Liver (tissue), 3 donors: ENCODE measurements around the gene CACNA1C.

Experiments
- CTCF ChIP-seq: fragments of 150-350 bp; IDR thresholded peaks from 2 replicates; pipeline ENCODE4 v1.5.1; 2017; ENCODE audit warnings: improper control_type of control experiment, low read depth, low read length; ENCODE audit not compliant: missing input control
- FOXA1 ChIP-seq: IDR thresholded peaks from 2 replicates; pipeline ENCODE4 v1.6.1; 2016; ENCODE audit warnings: antibody characterized with exemption
- HNF4G ChIP-seq: IDR thresholded peaks from 2 replicates; pipeline ENCODE4 v1.6.1; 2016; ENCODE audit warnings: antibody characterized with exemption
- NR2F2 ChIP-seq: IDR thresholded peaks from 2 replicates; pipeline ENCODE4 v1.6.1; 2016; ENCODE audit warnings: antibody characterized with exemption
- TF ChIP-seq, protein P1 (sequence below): IDR thresholded peaks from 2 replicates; pipeline ENCODE4 v1.6.1; 2016; ENCODE audit warnings: antibody characterized with exemption
- TF ChIP-seq, protein P2 (sequence below): IDR thresholded peaks from 2 replicates; pipeline ENCODE4 v1.6.1; 2016; ENCODE audit warnings: antibody characterized with exemption
- TF ChIP-seq, protein P3 (sequence below): IDR thresholded peaks from 2 replicates; pipeline ENCODE4 v1.6.1; 2016; ENCODE audit warnings: antibody characterized with exemption, mild to moderate bottlenecking
- donor health status: healthy.
- donor health status: healthy.

- TF ChIP-seq CTCF (no peak), FOXA1 (no peak), HNF4G (no peak), NR2F2 (no peak)
- TF ChIP-seq, protein P1, sequence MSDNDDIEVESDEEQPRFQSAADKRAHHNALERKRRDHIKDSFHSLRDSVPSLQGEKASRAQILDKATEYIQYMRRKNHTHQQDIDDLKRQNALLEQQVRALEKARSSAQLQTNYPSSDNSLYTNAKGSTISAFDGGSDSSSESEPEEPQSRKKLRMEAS: no peak
- TF ChIP-seq, protein P2, sequence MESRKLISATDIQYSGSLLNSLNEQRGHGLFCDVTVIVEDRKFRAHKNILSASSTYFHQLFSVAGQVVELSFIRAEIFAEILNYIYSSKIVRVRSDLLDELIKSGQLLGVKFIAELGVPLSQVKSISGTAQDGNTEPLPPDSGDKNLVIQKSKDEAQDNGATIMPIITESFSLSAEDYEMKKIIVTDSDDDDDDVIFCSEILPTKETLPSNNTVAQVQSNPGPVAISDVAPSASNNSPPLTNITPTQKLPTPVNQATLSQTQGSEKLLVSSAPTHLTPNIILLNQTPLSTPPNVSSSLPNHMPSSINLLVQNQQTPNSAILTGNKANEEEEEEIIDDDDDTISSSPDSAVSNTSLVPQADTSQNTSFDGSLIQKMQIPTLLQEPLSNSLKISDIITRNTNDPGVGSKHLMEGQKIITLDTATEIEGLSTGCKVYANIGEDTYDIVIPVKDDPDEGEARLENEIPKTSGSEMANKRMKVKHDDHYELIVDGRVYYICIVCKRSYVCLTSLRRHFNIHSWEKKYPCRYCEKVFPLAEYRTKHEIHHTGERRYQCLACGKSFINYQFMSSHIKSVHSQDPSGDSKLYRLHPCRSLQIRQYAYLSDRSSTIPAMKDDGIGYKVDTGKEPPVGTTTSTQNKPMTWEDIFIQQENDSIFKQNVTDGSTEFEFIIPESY: no peak
- TF ChIP-seq, protein P3, sequence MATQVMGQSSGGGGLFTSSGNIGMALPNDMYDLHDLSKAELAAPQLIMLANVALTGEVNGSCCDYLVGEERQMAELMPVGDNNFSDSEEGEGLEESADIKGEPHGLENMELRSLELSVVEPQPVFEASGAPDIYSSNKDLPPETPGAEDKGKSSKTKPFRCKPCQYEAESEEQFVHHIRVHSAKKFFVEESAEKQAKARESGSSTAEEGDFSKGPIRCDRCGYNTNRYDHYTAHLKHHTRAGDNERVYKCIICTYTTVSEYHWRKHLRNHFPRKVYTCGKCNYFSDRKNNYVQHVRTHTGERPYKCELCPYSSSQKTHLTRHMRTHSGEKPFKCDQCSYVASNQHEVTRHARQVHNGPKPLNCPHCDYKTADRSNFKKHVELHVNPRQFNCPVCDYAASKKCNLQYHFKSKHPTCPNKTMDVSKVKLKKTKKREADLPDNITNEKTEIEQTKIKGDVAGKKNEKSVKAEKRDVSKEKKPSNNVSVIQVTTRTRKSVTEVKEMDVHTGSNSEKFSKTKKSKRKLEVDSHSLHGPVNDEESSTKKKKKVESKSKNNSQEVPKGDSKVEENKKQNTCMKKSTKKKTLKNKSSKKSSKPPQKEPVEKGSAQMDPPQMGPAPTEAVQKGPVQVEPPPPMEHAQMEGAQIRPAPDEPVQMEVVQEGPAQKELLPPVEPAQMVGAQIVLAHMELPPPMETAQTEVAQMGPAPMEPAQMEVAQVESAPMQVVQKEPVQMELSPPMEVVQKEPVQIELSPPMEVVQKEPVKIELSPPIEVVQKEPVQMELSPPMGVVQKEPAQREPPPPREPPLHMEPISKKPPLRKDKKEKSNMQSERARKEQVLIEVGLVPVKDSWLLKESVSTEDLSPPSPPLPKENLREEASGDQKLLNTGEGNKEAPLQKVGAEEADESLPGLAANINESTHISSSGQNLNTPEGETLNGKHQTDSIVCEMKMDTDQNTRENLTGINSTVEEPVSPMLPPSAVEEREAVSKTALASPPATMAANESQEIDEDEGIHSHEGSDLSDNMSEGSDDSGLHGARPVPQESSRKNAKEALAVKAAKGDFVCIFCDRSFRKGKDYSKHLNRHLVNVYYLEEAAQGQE: no peak
Measured at GRCh38 chr12:2737656-2738241, 685.0 kb downstream of the CACNA1C start.
